Peyer's patch (tissue), 4 donors: ENCODE measurements around the gene KAZN.

Experiments
- POLR2A ChIP-seq, 2 donors: fragments of 450-650 bp; IDR thresholded peaks; one replicate each; pipeline ENCODE4 v1.5.1; 2017; ENCODE audit warnings: antibody characterized with exemption in 2 of 2, mild to moderate bottlenecking in 2 of 2, moderate library complexity in 2 of 2
- TF ChIP-seq, protein P1 (sequence below), 6 experiments: fragments of 450-650 bp in 4 of 6; fragments of 200-600 bp in 2 of 6; sonication (generic) in 1 of 6; IDR thresholded peaks; one replicate each; pipeline ENCODE4 v1.5.1; 2017 to 2019; ENCODE audit warnings: antibody characterized with exemption in 6 of 6, mild to moderate bottlenecking in 3 of 6, moderate library complexity in 1 of 6

DNA sequence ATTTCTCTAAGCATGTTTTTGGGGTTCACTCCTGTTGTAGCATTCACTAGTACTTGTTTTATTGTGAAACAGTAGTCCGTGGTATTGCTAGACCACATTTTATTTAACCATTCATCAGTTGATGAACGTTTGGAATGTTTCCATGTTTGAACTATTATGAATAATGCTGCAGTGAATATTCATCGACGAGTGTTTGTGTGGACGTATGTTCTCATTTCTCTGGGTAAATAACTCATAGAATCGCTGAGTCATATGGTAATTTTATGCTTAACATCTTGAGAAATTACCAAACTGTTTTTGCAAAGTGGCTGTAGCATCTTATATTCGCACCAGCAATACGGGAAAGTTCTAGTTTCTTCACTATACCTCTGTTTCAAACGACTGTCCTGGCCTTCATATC is 28.0 kb upstream of the KAZN start:
- TF ChIP-seq, protein P1, sequence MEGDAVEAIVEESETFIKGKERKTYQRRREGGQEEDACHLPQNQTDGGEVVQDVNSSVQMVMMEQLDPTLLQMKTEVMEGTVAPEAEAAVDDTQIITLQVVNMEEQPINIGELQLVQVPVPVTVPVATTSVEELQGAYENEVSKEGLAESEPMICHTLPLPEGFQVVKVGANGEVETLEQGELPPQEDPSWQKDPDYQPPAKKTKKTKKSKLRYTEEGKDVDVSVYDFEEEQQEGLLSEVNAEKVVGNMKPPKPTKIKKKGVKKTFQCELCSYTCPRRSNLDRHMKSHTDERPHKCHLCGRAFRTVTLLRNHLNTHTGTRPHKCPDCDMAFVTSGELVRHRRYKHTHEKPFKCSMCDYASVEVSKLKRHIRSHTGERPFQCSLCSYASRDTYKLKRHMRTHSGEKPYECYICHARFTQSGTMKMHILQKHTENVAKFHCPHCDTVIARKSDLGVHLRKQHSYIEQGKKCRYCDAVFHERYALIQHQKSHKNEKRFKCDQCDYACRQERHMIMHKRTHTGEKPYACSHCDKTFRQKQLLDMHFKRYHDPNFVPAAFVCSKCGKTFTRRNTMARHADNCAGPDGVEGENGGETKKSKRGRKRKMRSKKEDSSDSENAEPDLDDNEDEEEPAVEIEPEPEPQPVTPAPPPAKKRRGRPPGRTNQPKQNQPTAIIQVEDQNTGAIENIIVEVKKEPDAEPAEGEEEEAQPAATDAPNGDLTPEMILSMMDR (IDR thresholded peaks at IDR 0.05): no peak
- TF ChIP-seq POLR2A (IDR thresholded peaks at IDR 0.05): no peak
